ENCODE measurements around the gene ZNF92. TPM values are rescaled to one million over a fixed set of nuclear protein-coding genes. Genes with fewer than 3 reads are reported as not detected.
"Not testable (repeated sequence)": the region's sequence is repeated elsewhere in the genome, so short reads cannot be mapped to it uniquely, and the experiment has no call there.

ZNF92 gene
- total and polyA plus RNA-seq, 12 donors: 1.8 to 4.2 (median 3.5) TPM

GRCh38 chr7:65390588-65390987, 16.9 kb downstream of the ZNF92 start:
- WGBS, 2 donors: 79 to 83% methylated on average over 4 of the region's 4 CpGs
- Histone ChIP-seq H3K27ac (no peak overlapping the region), H3K9me3 (peaks cover 0 to 12% (median 0%) of the 10 kb centered on the region in 11 donors), H3K27me3 (no peaks in the 10 kb centered on the region), H3K4me1 (peaks cover 0 to 6% (median 0%) of the 10 kb centered on the region in 9 donors), H3K36me3 (peaks cover 0 to 65% (median 9%) of the 10 kb centered on the region in 9 donors), H3K4me3 (no peak overlapping the region)
- intact Hi-C loops (cut with DNase I): no loop called here
- DNase-seq (no peak), ATAC-seq (peak in 1 of 8 donors; percentile 35)
- TF ChIP-seq, protein P1, sequence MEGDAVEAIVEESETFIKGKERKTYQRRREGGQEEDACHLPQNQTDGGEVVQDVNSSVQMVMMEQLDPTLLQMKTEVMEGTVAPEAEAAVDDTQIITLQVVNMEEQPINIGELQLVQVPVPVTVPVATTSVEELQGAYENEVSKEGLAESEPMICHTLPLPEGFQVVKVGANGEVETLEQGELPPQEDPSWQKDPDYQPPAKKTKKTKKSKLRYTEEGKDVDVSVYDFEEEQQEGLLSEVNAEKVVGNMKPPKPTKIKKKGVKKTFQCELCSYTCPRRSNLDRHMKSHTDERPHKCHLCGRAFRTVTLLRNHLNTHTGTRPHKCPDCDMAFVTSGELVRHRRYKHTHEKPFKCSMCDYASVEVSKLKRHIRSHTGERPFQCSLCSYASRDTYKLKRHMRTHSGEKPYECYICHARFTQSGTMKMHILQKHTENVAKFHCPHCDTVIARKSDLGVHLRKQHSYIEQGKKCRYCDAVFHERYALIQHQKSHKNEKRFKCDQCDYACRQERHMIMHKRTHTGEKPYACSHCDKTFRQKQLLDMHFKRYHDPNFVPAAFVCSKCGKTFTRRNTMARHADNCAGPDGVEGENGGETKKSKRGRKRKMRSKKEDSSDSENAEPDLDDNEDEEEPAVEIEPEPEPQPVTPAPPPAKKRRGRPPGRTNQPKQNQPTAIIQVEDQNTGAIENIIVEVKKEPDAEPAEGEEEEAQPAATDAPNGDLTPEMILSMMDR (IDR thresholded peaks at IDR 0.05): no peak

GRCh38 chr7:65397730-65398142, 24.1 kb downstream of the ZNF92 start:
- Histone ChIP-seq H3K4me1 (peaks cover 0 to 3% (median 0%) of the 10 kb centered on the region in 9 donors), H3K36me3 (peaks cover 0 to 54% (median 17%) of the 10 kb centered on the region in 9 donors), H3K9me3 (peaks cover 0 to 78% (median under 1%) of the 10 kb centered on the region in 11 donors), H3K4me3 (no peak overlapping the region), H3K27me3 (no peaks in the 10 kb centered on the region), H3K27ac (no peak overlapping the region)
- TF ChIP-seq, protein P1 (IDR thresholded peaks at IDR 0.05): no peak
- DNase-seq: no peak
- intact Hi-C loops (cut with DNase I): no loop called here
- no peak for ATAC-seq
- 63 to 64% methylated on average over 4 of the region's 4 CpGs for WGBS, 2 donors

DNA sequence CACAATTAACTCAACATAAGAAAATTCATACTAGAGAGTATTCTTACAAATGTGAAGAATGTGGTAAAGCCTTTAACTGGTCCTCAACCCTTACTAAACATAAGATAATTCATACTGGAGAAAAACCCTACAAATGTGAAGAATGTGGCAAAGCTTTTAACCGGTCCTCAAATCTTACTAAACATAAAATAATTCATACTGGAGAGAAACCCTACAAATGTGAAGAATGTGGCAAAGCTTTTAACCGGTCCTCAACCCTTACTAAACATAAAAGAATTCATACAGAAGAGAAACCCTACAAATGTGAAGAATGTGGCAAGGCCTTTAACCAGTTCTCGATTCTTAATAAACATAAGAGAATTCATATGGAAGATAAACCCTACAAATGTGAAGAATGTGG, 25.0 kb downstream of the ZNF92 start:
- DNase-seq; H3K27ac ChIP-seq; ATAC-seq; H3K4me1 ChIP-seq; intact Hi-C loops (cut with DNase I); H3K27me3 ChIP-seq; H3K4me3 ChIP-seq: not testable (repeated sequence)
- peaks cover 0 to 88% (median 4%) of the 10 kb centered on the region in 11 donors for H3K9me3 ChIP-seq
- peaks cover 0 to 54% (median 17%) of the 10 kb centered on the region in 9 donors for H3K36me3 ChIP-seq
- whole genome bisulfite sequencing, 2 donors: 92 to 96% methylated on average over 3 of the region's 3 CpGs

DNA sequence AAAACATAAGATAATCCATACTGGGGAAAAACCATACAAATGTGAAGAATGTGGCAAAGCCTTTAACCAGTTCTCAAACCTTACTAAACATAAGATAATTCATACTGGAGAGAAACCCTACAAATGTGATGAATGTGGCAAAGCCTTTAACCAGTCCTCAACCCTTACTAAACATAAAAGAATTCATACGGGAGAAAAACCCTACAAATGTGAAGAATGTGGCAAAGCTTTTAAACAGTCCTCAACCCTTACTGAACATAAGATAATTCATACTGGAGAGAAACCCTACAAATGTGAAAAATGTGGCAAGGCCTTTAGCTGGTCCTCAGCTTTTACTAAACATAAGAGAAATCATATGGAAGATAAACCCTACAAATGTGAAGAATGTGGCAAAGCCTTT, 25.4 kb downstream of the ZNF92 start:
- H3K4me1 ChIP-seq; ATAC-seq; intact Hi-C loops (cut with DNase I); H3K27ac ChIP-seq; H3K27me3 ChIP-seq; H3K4me3 ChIP-seq; DNase-seq: not testable (repeated sequence)
- H3K36me3 ChIP-seq: peaks cover 0 to 54% (median 17%) of the 10 kb centered on the region in 9 donors
- 93 to 95% methylated on average over 1 of the region's 1 CpG for WGBS, 2 donors
- H3K9me3 ChIP-seq: peaks cover 0 to 92% (median 6%) of the 10 kb centered on the region in 11 donors

- no peaks in the 10 kb centered on the region for H3K4me1 ChIP-seq
- no peaks in the 10 kb centered on the region for H3K27me3 ChIP-seq
- DNase-seq (no peak), ATAC-seq (no peak)
- H3K27ac ChIP-seq: no peak overlapping the region
- H3K9me3 ChIP-seq: peaks cover 0 to 90% (median 24%) of the 10 kb centered on the region in 11 donors
- TF ChIP-seq, protein P1 (IDR thresholded peaks at IDR 0.05): no peak
- WGBS, 2 donors: 55 to 68% methylated on average over 1 of the region's 1 CpG
- H3K36me3 ChIP-seq: peaks cover 0 to 30% (median 10%) of the 10 kb centered on the region in 9 donors
- intact Hi-C loops (cut with DNase I): no loop called here
- H3K4me3 ChIP-seq: no peak overlapping the region
Measured at GRCh38 chr7:65404020-65404419, 30.4 kb downstream of the ZNF92 start.

GRCh38 chr7:65406706-65407105, 33.1 kb downstream of the ZNF92 start:
- H3K4me1 ChIP-seq; H3K27me3 ChIP-seq; DNase-seq; H3K4me3 ChIP-seq; intact Hi-C loops (cut with DNase I); H3K36me3 ChIP-seq; ATAC-seq; H3K27ac ChIP-seq: not testable (repeated sequence)
- H3K9me3 ChIP-seq: peaks cover 0 to 71% (median 24%) of the 10 kb centered on the region in 11 donors
- WGBS, 2 donors: 98 to 99% methylated on average over 2 of the region's 2 CpGs
